ENCODE measurements around the gene GDF11.

- TF ChIP-seq CTCF (conservative IDR thresholded peaks at IDR 0.05; ENCODE audit: low read depth, low read length) (no peak), MAZ (IDR thresholded peaks at IDR 0.05; ENCODE audit: borderline replicate concordance, low read depth, low read length) (no peak), CEBPB (IDR thresholded peaks at IDR 0.05; ENCODE audit: low read depth, low read length) (no peak), SMC3 (IDR thresholded peaks at IDR 0.05; ENCODE audit: low read depth, low read length) (no peak), POLR2A (IDR thresholded peaks at IDR 0.05; ENCODE audit: low read depth, low read length) (no peak), RAD21 (IDR thresholded peaks at IDR 0.05; ENCODE audit: low read length) (no peak), RFX5 (IDR thresholded peaks at IDR 0.05; ENCODE audit: low read depth, low read length) (no peak), MXI1 (IDR thresholded peaks at IDR 0.05; ENCODE audit: borderline replicate concordance, low read depth, low read length) (no peak), MAFK (IDR thresholded peaks at IDR 0.05; ENCODE audit: low read depth, low read length) (no peak), RCOR1 (IDR thresholded peaks at IDR 0.05; ENCODE audit: insufficient replicate concordance, low read length) (no peak), CHD1 (IDR thresholded peaks at IDR 0.05; ENCODE audit: low read depth, low read length) (no peak), NFE2L2 (IDR thresholded peaks at IDR 0.05; ENCODE audit: low read depth, low read length) (no peak), USF2 (IDR thresholded peaks at IDR 0.05; ENCODE audit: low read depth, low read length) (no peak), ELK1 (IDR thresholded peaks at IDR 0.05; ENCODE audit: borderline replicate concordance, low read depth, low read length) (no peak)
Measured at GRCh38 chr12:55694188-55694515, 48.8 kb upstream of the GDF11 start.

All from IMR-90 (cell line).